Stimulated activated naive B cell treated with anti-CD40 and anti-IgM and Interleukin-4, amounts not matched to agents 10 μg/mL and 1 μg/mL and 100 μg/mL, for 72 hours (primary cell): ENCODE results near the gene MC2R.

Source experiments
- ATAC-seq, 2 donors: fragments of 150-1000 bp; cut with Tn5 transposase; replicated peaks; 2 replicates each; pipeline ENCODE4 v1.10.0; 2021; ENCODE audit warnings: moderate library complexity in 1 of 2
- DNase-seq: peaks from one replicate; pipeline ENCODE4 v3.0.0; 2021
- H3K27ac Mint-ChIP-seq: one replicate; pipeline ENCODE4 v1.8.0; 2022; ENCODE audit warnings: mild to moderate bottlenecking, mixed read lengths
- H3K27me3 Mint-ChIP-seq, 2 donors: one replicate each; pipeline ENCODE4 v1.8.0; 2022; ENCODE audit warnings: mixed read lengths in 2 of 2
- H3K36me3 Mint-ChIP-seq, 2 donors: one replicate each; pipeline ENCODE4 v1.8.0; 2022; ENCODE audit warnings: mixed read lengths in 2 of 2, mild to moderate bottlenecking in 1 of 2
- H3K4me1 Mint-ChIP-seq, 2 donors: one replicate each; pipeline ENCODE4 v1.8.0; 2022; ENCODE audit warnings: mixed read lengths in 2 of 2, mild to moderate bottlenecking in 1 of 2
- H3K4me3 Mint-ChIP-seq, 2 donors: one replicate each; pipeline ENCODE4 v1.8.0; 2022; ENCODE audit warnings: mild to moderate bottlenecking in 2 of 2, mixed read lengths in 2 of 2, moderate library complexity in 1 of 2
- H3K9me3 Mint-ChIP-seq, 2 donors: one replicate each; pipeline ENCODE4 v1.8.0; 2022; ENCODE audit warnings: mixed read lengths in 2 of 2, mild to moderate bottlenecking in 1 of 2

The MC2R gene

DNA sequence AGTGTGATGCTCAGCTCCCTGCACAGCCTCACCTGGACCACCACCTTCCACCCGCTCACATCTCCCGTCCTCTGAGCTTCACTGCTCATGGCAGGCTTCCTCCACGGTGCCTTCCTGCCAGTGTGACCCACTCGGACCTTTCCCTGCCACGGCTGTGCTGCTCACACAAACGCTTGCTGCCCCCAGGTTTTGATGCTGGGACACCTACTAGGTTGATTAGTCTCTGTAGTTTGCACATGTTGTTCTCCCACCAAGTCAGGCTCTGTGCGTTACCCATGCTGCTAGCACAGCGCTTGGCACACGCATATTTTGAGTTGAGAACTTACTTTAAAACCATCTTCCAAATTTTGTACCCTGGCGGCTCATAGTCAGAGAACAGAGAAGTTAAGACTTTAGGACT is 2.1 kb downstream of the MC2R start:
- Mint-ChIP-seq H3K4me3 (no peak overlapping the region), H3K36me3 (no peaks in the 10 kb centered on the region), H3K9me3 (no peaks in the 10 kb centered on the region), H3K4me1 (no peaks in the 10 kb centered on the region), H3K27me3 (peaks cover 0 to 4% of the 10 kb centered on the region in 2 donors), H3K27ac (no peak overlapping the region)
- peak in 1 of 2 donors; percentile 26 for ATAC-seq
- no peak for DNase-seq

DNA sequence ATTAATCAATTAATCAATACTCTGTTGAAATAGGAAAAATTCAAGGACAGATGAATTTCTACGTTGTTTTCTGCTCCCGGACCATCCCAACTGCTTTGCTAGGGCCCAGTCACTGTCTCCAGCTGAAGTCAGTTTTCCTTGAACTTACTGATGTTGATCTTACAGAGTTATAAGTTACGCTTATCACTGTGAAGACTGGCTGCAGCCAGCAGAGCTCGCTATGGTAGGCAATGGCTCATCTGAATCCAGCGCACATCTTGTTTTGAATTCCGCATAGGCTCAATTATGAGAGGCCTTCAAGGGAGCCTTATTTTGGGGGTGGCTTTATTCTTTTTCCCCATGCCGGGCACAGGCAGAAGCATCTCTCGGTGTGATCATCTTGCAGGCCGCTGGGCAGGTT is 2.7 kb downstream of the MC2R start:
- Mint-ChIP-seq H3K4me1 (no peaks in the 10 kb centered on the region), H3K27ac (no peak overlapping the region), H3K27me3 (peaks cover 0 to 4% of the 10 kb centered on the region in 2 donors), H3K4me3 (no peak overlapping the region), H3K36me3 (no peaks in the 10 kb centered on the region), H3K9me3 (no peaks in the 10 kb centered on the region)
- DNase-seq (no peak), ATAC-seq (no peak)

DNA sequence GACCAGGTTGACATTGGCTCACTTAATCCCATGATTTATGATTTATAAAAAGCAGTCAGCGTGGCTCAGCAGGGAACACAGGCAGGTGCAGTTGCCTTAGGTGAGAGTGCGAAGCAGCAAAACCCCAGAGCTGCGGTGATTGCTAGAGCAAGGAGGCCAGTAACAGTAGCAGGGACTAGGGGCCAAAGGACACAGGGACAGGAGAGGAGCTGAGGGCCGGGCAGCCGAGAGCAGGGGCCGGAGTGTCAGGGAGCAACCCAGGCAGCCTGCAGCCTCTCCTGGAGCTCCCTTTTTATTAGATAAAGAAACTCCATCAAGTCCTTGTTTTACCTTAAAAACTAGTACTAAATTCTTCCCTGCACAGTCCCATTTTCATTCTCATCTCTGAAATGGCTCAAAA is 4.3 kb downstream of the MC2R start:
- Mint-ChIP-seq H3K4me3 (no peak overlapping the region), H3K4me1 (no peaks in the 10 kb centered on the region), H3K27ac (no peak overlapping the region), H3K9me3 (no peaks in the 10 kb centered on the region), H3K36me3 (no peaks in the 10 kb centered on the region), H3K27me3 (peaks cover 0 to 4% of the 10 kb centered on the region in 2 donors)
- ATAC-seq (no peak), DNase-seq (no peak)

DNA sequence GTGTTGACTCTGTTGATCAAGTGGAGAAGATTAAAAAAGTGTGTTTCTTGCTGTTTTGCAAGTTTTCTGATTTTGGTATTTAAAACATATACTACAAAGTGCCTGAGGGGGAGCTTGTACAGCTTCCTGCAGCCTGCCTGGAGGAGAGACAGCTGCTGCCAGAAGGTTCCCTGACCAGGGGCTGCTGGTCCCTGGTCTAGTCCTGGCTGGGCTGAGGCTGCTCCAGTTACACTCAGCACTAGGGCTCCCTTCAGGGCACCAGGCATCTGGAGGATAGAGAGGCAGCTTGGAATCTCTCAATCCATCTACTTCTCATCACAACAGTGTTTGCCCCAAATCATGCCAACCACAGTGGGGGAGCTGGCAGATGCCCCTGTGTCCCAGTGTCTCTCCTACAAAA is 4.8 kb downstream of the MC2R start:
- DNase-seq (no peak), ATAC-seq (no peak)
- H3K4me3 Mint-ChIP-seq: no peak overlapping the region
- H3K4me1 Mint-ChIP-seq: no peaks in the 10 kb centered on the region
- H3K27ac Mint-ChIP-seq: no peak overlapping the region
- H3K36me3 Mint-ChIP-seq: no peaks in the 10 kb centered on the region
- H3K27me3 Mint-ChIP-seq: peaks cover 0 to 4% of the 10 kb centered on the region in 2 donors
- H3K9me3 Mint-ChIP-seq: no peaks in the 10 kb centered on the region

DNA sequence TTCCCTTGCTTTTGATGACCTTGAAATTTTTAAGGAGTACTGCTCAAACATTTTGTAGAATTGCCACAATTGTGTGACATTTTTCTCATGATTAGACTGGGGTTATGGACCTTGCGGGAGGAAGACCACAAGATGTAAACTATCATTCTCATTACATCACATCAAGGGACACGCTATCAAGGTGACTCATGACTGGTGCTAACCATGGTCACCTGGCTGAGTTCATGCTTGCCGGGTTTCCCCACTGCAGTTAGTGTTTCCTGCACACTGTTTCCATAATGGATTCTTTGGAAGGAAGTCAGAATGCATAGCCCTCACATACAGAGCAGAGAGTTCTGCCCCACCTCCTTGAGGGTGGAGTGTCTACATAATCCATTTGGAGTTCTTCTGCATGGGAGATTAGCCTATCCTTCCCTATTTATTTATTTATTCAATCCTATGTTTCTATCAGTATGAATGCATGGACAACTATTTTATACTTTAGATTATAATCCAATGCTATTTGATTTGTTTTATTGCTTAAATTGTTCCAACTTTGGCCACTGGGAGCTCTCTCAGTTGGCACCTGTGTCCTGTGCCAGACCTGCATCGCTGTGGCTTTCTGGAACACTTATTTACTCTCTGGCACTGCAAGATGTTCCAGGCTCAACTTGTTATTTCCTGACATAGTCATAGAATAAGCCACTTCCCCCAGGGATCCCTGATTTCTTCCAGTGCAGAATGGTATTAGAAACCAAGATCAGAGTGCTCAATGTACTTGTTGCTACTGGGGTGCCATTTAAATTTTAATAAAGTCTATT is 6.0 kb downstream of the MC2R start:
- ATAC-seq: no peak
- Mint-ChIP-seq H3K27me3 (peaks cover 0 to under 1% of the 10 kb centered on the region in 2 donors), H3K4me1 (no peaks in the 10 kb centered on the region), H3K36me3 (no peaks in the 10 kb centered on the region), H3K4me3 (no peak overlapping the region), H3K27ac (no peak overlapping the region), H3K9me3 (no peaks in the 10 kb centered on the region)
- no peak for DNase-seq

DNA sequence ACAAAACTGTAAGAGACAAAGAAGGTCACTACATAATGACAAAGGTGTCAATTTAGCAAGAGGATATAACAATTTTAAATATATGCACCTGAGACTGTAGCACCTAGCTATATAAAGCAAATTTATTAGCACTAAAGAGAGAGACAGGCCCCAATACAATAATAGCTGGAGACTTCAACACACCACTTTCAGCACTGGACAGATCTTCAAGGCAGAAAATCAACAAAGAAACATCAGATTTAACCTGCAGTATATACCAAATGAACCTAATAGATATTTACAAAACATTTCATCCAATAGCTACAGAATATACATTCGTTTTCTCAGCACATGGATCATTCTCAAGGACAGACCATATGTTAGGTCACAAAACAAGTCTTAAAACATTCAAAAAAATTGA is 14.7 kb downstream of the MC2R start:
- H3K4me1 Mint-ChIP-seq: no peaks in the 10 kb centered on the region
- ATAC-seq: no peak
- H3K27me3 Mint-ChIP-seq: peaks cover 5 to 9% of the 10 kb centered on the region in 2 donors
- peaks cover 10 to 14% of the 10 kb centered on the region in 2 donors for H3K9me3 Mint-ChIP-seq
- no peak overlapping the region for H3K4me3 Mint-ChIP-seq
- no peaks in the 10 kb centered on the region for H3K36me3 Mint-ChIP-seq
- DNase-seq: no peak
- H3K27ac Mint-ChIP-seq: no peak overlapping the region

DNA sequence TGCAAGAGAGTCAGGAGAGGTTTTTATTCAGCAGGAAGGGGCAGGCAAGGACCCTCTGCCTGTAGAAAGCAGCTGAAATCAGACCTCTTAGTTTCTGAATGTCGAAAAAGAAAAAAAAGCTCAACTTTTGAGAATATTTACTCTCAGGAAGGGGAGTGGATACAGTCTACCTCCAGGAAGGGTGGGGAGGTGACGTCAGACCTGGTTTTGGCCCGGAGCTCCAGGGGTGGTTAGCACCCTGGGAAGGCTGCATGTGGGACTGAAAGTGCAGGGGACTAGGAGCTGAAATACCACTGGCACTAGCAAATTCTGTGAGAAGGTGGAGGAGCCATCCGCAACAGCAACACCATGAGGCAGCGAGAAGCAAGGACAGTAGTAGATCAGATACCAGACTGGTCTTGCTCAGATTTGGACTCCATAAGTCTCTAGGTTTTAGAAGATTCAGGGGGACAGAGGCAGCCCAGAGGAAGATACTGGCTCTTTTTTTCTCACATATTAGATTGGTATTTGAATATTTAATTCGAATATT is 19.8 kb downstream of the MC2R start:
- H3K36me3 Mint-ChIP-seq: no peaks in the 10 kb centered on the region
- H3K4me1 Mint-ChIP-seq: peaks cover 14 to 25% of the 10 kb centered on the region in 2 donors
- no peak overlapping the region for H3K4me3 Mint-ChIP-seq
- H3K27ac Mint-ChIP-seq: no peak overlapping the region
- H3K9me3 Mint-ChIP-seq: peaks cover 6 to 9% of the 10 kb centered on the region in 2 donors
- DNase-seq: no peak
- H3K27me3 Mint-ChIP-seq: peaks cover 28 to 37% of the 10 kb centered on the region in 2 donors
- no peak for ATAC-seq

DNA sequence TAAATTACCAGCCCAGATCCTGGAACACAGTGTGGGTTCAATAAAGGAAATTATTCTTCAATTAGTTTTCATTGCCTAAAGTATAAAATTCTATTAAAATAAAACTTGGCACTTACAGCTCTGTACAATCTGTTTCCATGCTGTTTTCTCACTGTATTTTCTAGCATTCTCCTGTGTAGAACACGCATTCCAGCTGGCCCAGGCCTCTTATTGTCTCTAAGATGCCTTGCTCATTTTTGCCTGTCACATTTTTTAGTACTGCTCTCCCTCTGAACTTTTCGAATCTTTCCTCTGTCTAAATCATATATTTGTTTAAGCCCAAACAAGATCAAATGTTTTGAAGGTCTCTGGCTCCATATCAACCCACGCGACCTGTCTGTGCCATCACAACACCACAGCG is 20.8 kb downstream of the MC2R start:
- H3K4me3 Mint-ChIP-seq: no peak overlapping the region
- H3K27me3 Mint-ChIP-seq: peaks cover 33 to 44% of the 10 kb centered on the region in 2 donors
- H3K4me1 Mint-ChIP-seq: peaks cover 14 to 25% of the 10 kb centered on the region in 2 donors
- H3K9me3 Mint-ChIP-seq: peaks cover 0 to 1% of the 10 kb centered on the region in 2 donors
- DNase-seq: no peak
- ATAC-seq: no peak
- no peaks in the 10 kb centered on the region for H3K36me3 Mint-ChIP-seq
- no peak overlapping the region for H3K27ac Mint-ChIP-seq

DNA sequence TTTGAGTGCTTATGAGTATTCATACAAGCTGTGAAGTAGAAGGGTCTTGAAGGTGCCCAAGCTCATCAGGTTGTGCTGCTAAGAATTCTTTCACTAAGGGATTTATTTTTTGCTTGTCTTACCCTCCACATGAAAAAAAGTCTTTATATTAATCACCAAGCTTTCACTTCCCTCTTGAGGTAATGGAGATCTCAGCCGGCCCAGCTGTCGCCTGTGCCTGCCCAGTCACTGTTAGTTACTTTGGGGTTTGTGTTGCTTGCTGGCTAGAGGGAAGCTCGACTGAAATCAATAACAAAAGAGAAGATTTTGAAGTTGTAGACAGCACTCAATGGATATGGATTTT is 21.9 kb downstream of the MC2R start:
- peak overlapping the region in 1 of 2 donors; percentile 21 for H3K4me3 Mint-ChIP-seq
- peak overlapping the region; percentile 11 for H3K27ac Mint-ChIP-seq
- H3K27me3 Mint-ChIP-seq: peaks cover 41 to 52% of the 10 kb centered on the region in 2 donors
- peak; percentile 40 for DNase-seq
- H3K4me1 Mint-ChIP-seq: peaks cover 14 to 25% of the 10 kb centered on the region in 2 donors
- H3K36me3 Mint-ChIP-seq: no peaks in the 10 kb centered on the region
- peaks cover 0 to under 1% of the 10 kb centered on the region in 2 donors for H3K9me3 Mint-ChIP-seq
- ATAC-seq: peak; percentile 97 to 99

DNA sequence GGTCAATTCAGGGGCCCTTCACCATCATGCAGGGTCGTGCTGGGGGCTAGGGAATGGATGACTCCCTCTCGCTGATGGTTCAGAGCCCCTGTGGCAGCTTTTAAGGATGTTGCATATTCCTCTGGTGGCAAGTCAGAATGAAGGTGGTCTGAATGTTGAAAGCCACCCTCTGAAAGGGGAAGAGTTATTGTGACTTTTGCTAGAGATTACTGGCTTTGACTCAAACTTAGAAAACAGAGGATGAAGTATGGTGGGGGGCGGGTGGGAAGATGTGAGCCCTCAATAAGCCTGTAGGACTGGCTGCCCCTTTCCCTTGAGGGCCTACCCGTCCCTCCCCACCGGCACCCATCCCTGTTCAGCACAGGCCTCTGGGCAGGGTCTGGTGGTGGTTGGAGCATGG is 23.2 kb downstream of the MC2R start:
- peaks cover 14 to 25% of the 10 kb centered on the region in 2 donors for H3K4me1 Mint-ChIP-seq
- no peaks in the 10 kb centered on the region for H3K9me3 Mint-ChIP-seq
- peak in 1 of 2 donors; percentile 19 for ATAC-seq
- peaks cover 43 to 50% of the 10 kb centered on the region in 2 donors for H3K27me3 Mint-ChIP-seq
- H3K36me3 Mint-ChIP-seq: no peaks in the 10 kb centered on the region
- H3K4me3 Mint-ChIP-seq: no peak overlapping the region
- peak overlapping the region; percentile 59 for H3K27ac Mint-ChIP-seq
- no peak for DNase-seq

DNA sequence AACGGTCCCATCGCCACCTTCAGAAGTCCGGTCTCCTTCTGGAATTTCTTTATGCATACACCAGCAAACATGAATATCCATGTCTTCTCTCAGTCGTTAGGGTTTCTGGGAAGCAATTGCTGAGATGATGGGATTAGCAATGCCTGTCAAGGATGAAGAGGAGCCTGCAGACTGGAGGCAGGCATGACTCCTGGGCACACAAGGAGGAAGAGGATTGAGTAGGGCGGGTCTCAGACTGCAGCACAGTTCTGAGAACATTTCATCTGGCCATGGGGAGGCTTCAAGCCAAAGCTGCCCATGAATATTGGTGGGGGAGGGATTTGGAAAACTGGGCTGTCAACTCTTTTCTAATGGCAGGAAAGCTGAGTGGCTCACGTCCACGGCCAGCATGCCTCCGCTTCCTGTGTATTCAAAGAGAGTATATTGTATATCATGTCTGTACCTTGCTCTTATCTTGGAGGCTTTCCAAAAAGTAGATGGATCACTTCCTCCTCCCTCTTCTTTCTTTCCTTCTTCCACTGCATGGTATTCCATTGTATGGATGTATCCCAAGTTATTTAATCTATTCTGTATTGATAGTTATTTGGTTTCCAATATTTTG is 24.5 kb downstream of the MC2R start:
- H3K4me1 Mint-ChIP-seq: peaks cover 14 to 25% of the 10 kb centered on the region in 2 donors
- no peaks in the 10 kb centered on the region for H3K36me3 Mint-ChIP-seq
- ATAC-seq: no peak
- DNase-seq: no peak
- peaks cover 50 to 59% of the 10 kb centered on the region in 2 donors for H3K27me3 Mint-ChIP-seq
- no peaks in the 10 kb centered on the region for H3K9me3 Mint-ChIP-seq
- no peak overlapping the region for H3K4me3 Mint-ChIP-seq
- H3K27ac Mint-ChIP-seq: no peak overlapping the region

DNA sequence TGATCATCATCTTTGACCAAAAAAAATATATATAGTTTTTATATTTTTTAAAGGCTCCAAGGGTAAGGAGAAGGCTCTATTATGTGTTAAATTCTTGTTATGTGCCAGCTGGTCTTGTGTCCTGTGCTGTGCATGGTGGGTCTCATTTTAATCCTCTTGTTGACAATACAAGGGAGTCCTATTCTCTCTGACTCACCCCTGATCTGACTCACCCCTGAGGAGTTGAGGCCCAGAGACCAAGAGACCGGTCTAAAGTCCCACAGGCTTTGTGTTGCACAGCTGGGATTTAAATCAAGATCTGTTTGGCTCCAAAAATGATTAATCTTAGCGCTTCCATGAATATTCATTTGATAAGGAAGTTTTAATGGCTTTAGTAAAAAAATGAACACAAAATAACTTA is 25.7 kb downstream of the MC2R start:
- no peak for DNase-seq
- Mint-ChIP-seq H3K4me1 (peaks cover 14 to 25% of the 10 kb centered on the region in 2 donors), H3K9me3 (peaks cover 0 to 5% of the 10 kb centered on the region in 2 donors), H3K36me3 (no peaks in the 10 kb centered on the region), H3K27me3 (peaks cover 42 to 53% of the 10 kb centered on the region in 2 donors), H3K27ac (no peak overlapping the region), H3K4me3 (no peak overlapping the region)
- no peak for ATAC-seq

DNA sequence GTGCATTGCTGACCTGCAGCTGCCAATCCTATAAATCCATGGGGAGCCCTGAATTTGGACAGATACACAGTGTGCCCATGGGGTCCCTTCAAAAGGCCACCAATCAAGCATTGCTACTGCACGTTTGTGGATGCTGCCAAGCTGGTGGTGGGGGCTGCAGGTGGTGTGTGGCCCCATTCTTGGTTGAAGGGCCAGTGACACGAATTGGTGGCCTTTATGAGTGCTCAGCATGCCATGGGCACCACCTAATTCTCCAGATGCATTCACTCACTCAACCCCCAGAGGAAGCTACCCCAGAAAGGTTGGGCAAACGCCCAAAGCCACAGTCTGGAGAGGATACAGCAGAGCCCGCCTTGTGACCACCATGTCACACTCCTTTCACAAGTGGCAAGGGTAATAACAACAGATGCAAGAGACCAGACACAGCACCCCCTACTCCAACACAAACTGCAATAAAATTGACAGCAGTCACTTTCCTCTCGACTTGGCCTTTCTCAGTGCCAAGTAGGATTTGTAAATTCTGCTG is 27.1 kb downstream of the MC2R start:
- Mint-ChIP-seq H3K36me3 (no peaks in the 10 kb centered on the region), H3K4me3 (no peak overlapping the region), H3K9me3 (peaks cover 0 to 6% of the 10 kb centered on the region in 2 donors), H3K4me1 (peaks cover 10 to 16% of the 10 kb centered on the region in 2 donors), H3K27me3 (peaks cover 42 to 48% of the 10 kb centered on the region in 2 donors), H3K27ac (no peak overlapping the region)
- ATAC-seq (no peak), DNase-seq (no peak)

DNA sequence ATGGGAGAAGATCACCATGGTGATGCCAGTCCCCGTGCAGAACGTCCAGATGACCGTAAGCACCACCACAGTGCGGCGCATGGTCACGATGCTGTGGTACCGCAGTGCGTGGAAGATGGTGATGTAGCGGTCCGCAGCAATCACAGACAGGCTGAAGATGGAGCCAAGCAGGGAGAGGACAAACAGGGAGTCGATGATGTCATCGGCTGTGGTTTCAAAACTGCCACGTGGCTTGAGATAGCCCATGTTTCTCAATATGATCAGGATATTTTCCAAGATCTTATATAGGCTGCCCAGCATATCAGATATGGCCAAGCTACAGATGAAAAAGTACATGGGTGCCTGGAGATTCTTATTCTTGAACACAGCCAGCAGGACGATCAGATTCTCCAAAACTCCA is 30.3 kb downstream of the MC2R start:
- H3K9me3 Mint-ChIP-seq: peaks cover 0 to 6% of the 10 kb centered on the region in 2 donors
- peaks cover 25 to 40% of the 10 kb centered on the region in 2 donors for H3K27me3 Mint-ChIP-seq
- H3K4me3 Mint-ChIP-seq: no peak overlapping the region
- no peaks in the 10 kb centered on the region for H3K36me3 Mint-ChIP-seq
- no peak for ATAC-seq
- H3K27ac Mint-ChIP-seq: no peak overlapping the region
- DNase-seq: no peak
- no peaks in the 10 kb centered on the region for H3K4me1 Mint-ChIP-seq

DNA sequence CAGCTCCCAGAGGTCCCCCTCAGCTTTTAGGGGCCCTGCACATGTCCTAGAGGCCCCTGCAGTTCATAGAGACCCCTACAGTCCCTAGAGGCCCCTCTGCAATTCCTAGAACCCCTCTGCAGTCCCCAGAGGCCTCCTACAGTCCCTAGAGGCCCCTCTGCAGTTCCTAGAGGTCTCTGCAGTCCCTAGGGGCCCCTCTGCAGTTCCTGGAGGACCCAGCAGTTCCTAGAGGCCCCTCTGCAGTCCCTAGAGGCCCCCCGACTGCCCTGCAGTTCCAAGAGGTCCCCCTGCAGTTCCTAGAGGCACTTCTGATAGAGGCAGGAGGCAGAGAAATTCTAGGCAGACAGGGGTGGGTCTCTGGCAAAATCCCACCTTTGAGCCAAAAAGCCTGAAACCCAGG is 35.4 kb downstream of the MC2R start:
- no peaks in the 10 kb centered on the region for H3K4me1 Mint-ChIP-seq
- H3K4me3 Mint-ChIP-seq: no peak overlapping the region
- peaks cover 0 to 3% of the 10 kb centered on the region in 2 donors for H3K9me3 Mint-ChIP-seq
- DNase-seq: no peak
- no peak overlapping the region for H3K27ac Mint-ChIP-seq
- peaks cover 7 to 13% of the 10 kb centered on the region in 2 donors for H3K27me3 Mint-ChIP-seq
- no peaks in the 10 kb centered on the region for H3K36me3 Mint-ChIP-seq
- no peak for ATAC-seq
